Effector memory CD4-positive, alpha-beta T cell (primary cell): ENCODE results near the gene ANO6.

ENCODE experiments used
- DNase-seq, 3 donors: peaks; one replicate each; pipeline ENCODE4 v3.0.0-alpha.2; 2020
- H3K27ac ChIP-seq: 2 replicates; pipeline ENCODE4 v1.7.0; 2013; ENCODE audit warnings: mild to moderate bottlenecking, low read length, moderate library complexity; ENCODE audit not compliant: insufficient read depth, poor library complexity, severe bottlenecking
- H3K27me3 ChIP-seq: replicated peaks from 2 replicates; pipeline ENCODE4 v1.7.0; 2013; ENCODE audit warnings: mild to moderate bottlenecking, low read length; ENCODE audit not compliant: insufficient read depth, control insufficient read depth, poor library complexity, severe bottlenecking
- H3K36me3 ChIP-seq: 2 replicates; pipeline ENCODE4 v1.7.0; 2013; ENCODE audit warnings: mild to moderate bottlenecking, low read length, moderate library complexity; ENCODE audit not compliant: control insufficient read depth, insufficient read depth
- H3K4me1 ChIP-seq: 2 replicates; pipeline ENCODE4 v1.7.0; 2013; ENCODE audit warnings: low read length, mild to moderate bottlenecking; ENCODE audit not compliant: control insufficient read depth, insufficient read depth, poor library complexity, severe bottlenecking
- H3K4me3 ChIP-seq: 2 replicates; pipeline ENCODE4 v1.7.0; 2013; ENCODE audit warnings: low read length, low read depth, mild to moderate bottlenecking; ENCODE audit not compliant: insufficient read depth, poor library complexity, severe bottlenecking
- H3K9me3 ChIP-seq: 2 replicates; pipeline ENCODE4 v1.7.0; 2013; ENCODE audit warnings: mild to moderate bottlenecking, low read length, moderate library complexity; ENCODE audit not compliant: control insufficient read depth

The ANO6 gene

DNA sequence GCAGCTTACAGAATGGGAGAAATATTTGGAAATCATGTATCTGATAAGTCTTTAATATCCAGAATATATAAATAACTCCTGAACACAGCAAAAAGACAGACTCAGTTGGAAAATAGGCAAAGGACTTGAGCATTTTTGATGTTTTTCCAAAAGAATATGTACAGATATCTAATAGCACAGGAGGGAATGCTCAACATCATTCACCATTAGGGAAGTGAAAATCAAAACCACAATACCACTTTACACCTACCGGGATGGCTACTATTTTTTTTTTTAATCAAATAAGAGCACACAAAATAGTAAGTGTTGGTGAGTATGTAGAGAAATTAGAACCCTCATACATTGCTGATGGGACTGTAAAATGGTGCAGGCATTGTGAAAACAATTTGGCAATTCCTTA, 75.6 kb downstream of the ANO6 start:
- no peaks in the 10 kb centered on the region for H3K27me3 ChIP-seq
- no peaks in the 10 kb centered on the region for H3K4me1 ChIP-seq
- no peaks in the 10 kb centered on the region for H3K9me3 ChIP-seq
- H3K27ac ChIP-seq = no peak overlapping the region
- no peak overlapping the region for H3K4me3 ChIP-seq
- no peaks in the 10 kb centered on the region for H3K36me3 ChIP-seq
- no peak for DNase-seq

DNA sequence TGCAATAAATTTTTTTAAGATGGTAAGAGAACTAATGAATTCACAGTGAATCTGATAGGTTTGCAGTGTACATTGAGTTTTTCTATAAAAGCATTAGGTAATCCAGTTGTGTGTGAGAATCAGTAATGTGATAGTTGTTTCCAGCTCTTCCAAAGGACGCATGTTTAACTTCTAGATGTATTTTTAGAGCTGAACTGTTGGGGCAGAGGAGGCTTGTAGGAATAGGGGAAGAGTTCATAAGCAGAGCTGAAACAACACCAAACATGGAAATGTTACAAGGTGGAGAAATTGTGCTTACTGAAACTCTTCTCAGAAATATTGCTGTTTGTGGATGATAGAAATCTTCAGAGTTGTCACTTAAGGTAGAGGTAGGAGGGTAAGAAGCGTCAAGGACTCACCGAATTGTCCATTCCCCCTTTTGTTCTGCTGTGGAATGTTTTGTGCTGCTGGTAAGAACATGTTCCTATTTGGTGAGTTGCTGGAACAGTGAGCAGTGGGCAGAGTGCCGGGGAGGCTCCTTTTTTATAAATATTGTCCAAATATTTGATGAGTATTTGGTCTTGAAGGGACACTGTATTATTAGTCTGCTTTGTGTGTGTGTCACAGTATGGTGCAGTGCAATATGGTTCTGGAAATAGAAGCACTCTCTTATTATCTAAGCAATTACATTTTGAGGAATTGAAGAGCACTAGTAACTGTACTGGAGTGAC, 76.7 kb downstream of the ANO6 start:
- no peaks in the 10 kb centered on the region for H3K9me3 ChIP-seq
- no peaks in the 10 kb centered on the region for H3K36me3 ChIP-seq
- DNase-seq = no peak
- H3K27me3 ChIP-seq = no peaks in the 10 kb centered on the region
- H3K27ac ChIP-seq = no peak overlapping the region
- no peak overlapping the region for H3K4me3 ChIP-seq
- H3K4me1 ChIP-seq = no peaks in the 10 kb centered on the region

DNA sequence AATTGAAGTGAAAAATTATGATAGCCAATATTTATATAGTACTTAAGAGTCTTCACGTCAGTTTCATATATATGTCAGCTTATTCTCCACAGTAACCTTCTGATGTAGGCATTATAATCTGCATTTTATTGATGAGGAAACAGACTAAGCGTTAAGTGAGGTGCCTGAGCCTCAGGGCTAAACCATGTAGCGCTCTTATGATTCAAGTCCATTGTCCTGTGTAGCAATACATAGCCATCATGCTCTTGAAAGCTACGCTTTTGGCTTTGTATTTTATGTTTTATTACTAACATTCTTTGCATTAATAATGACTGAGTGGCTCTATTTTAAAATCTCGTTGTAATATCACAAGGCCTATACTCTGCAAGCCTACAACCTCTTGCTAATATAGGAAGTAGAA, 79.0 kb downstream of the ANO6 start:
- H3K9me3 ChIP-seq = no peaks in the 10 kb centered on the region
- no peaks in the 10 kb centered on the region for H3K4me1 ChIP-seq
- no peak for DNase-seq
- no peak overlapping the region for H3K4me3 ChIP-seq
- H3K27me3 ChIP-seq = no peaks in the 10 kb centered on the region
- H3K27ac ChIP-seq = no peak overlapping the region
- no peaks in the 10 kb centered on the region for H3K36me3 ChIP-seq

DNA sequence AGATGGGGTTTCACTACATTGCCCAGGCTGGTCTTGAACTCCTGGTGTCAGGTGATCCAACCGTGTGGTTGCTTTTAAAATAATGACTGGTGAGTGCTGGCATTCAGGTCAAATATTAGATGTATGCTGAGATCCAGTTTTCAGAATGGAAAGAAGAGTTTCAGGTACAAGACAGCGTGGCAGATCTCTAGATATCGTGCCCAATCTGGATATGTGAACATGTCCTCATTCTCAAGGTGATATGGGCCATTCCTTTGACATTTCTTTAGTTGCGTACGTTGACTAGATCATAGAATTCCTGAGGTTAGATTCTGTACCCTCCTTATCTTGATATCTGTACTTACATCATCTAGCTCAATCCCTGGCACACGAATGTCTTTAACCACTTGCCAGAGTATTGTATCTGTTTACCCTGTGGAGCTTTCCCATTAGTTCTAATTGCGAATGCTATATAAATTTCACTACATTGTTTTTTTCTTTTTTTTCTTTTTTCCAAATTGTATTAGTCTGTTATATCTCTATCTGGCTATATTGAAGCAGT, 80.2 kb downstream of the ANO6 start:
- Histone ChIP-seq H3K4me1 (no peaks in the 10 kb centered on the region), H3K4me3 (no peak overlapping the region), H3K27me3 (no peaks in the 10 kb centered on the region), H3K9me3 (no peaks in the 10 kb centered on the region), H3K36me3 (no peaks in the 10 kb centered on the region), H3K27ac (no peak overlapping the region)
- no peak for DNase-seq

DNA sequence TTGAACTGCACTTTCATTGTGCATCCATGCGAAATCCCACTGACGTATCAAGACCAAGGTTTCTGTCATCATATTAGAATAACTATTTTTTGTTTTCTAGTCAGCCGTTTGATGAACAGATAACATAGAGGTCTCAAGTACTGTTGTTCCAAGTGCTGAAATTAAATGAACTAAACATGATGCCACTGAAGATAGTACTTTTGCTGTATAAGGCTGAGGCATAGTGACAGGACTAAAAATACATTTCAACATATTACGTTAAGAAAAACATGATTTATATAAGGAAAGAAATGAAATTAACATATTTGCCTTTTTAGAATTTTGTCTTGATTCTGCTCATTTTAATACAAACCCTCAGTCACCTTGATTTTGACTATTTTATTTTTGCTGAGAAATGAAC, 82.2 kb downstream of the ANO6 start:
- Histone ChIP-seq H3K4me3 (no peak overlapping the region), H3K4me1 (no peaks in the 10 kb centered on the region), H3K27ac (no peak overlapping the region), H3K36me3 (no peaks in the 10 kb centered on the region), H3K9me3 (no peaks in the 10 kb centered on the region), H3K27me3 (no peaks in the 10 kb centered on the region)
- DNase-seq = no peak

DNA sequence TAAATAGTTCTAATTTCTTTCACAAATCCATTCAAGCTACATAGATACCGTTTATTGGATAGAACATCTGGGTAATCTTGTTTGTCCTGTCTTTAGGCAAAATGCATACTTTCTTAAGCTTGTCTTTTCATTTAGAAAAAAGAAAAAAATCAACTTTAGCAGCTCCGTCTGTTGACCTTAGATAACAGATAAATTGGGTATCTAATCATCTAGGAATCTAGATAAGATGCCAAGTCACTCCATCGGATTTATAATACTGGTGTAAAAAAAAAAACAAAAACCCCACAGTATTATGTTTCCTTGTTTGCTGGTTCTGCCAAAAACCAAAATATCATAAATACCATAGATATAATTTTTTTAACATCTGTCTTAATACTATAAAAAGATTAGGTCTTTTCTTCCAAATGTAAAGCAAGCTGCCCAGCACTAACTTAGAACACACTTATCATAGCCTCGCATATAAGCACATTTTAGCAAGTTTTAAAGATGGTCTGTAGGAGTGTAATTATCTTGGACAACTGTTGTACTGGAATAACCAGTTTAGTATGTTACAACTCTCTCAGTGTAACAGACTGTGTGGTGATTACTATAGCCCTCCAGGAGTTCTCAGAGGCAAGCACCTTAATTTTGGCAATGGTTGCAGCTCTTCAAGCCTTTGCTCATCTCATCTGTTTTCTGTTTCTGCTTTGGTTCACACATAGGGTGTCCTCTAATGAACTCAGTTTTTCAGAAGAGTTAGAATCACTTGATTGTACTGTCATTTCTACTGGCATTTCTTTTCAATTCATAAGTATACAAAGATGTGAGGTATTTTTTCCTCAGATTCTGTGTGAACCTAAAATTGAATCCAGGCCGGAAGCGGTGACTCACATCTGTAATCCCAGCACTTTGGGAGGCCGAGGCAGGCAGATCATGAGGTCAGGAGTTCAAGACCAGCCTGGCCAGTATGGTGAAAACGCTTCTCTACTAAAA, 83.1 kb downstream of the ANO6 start:
- no peaks in the 10 kb centered on the region for H3K27me3 ChIP-seq
- no peak for DNase-seq
- no peaks in the 10 kb centered on the region for H3K4me1 ChIP-seq
- H3K4me3 ChIP-seq = no peak overlapping the region
- H3K9me3 ChIP-seq = no peaks in the 10 kb centered on the region
- H3K27ac ChIP-seq = no peak overlapping the region
- no peaks in the 10 kb centered on the region for H3K36me3 ChIP-seq

DNA sequence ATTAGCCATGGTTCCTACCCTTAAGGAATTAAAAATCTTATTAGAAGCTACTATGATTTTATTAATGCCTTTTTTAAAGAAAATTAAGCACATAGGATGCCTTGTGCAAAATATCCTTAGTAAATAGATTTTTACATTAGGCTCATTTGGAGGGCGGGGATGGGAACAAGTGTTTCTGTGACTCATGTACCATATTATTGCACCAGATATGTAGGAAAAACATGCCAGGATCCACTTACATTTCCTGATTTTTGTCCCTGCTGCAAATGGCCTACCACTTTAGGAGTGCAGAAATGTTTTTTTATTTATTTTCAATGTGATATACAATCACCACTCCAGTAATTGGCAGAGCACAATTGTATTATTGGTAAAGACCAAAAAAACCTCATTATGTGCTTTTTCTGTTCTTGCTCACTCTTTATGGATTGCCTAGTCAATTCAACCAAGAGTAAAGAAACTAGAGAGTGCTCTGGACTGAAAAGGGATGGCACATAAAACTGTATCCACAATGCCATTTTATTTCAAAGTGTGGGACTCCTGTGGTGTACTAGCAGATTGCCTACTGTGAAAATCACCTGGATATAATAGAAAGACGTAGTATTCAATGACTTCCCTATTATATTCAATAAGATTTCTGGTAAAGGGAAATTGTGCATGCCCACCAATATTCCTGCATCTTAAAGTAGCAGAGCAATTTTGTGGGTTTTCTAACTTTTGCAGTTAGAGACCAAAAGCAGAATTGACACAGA, 86.9 kb downstream of the ANO6 start:
- Histone ChIP-seq H3K27me3 (no peaks in the 10 kb centered on the region), H3K27ac (no peak overlapping the region), H3K4me3 (no peak overlapping the region), H3K36me3 (no peaks in the 10 kb centered on the region), H3K9me3 (no peaks in the 10 kb centered on the region), H3K4me1 (no peaks in the 10 kb centered on the region)
- DNase-seq = no peak

DNA sequence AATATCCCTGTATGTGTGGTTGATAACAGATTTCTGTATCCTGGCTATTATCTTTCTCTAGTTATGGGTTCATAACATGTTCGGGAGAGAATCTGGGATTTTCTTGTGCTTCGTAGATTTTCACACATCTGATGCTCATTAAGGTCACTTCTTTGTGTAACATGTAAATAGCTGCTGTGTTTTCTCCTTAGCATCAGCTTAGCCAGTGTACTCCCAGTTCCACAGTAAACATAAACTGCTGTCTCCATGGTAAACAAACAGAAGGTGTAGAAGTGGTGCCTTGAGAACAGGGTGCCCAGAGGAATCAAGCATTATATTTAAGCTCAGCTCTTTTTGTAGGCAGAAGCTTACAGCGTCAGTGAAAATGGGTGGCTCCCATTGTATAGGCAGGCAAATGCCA, 88.0 kb downstream of the ANO6 start:
- H3K4me3 ChIP-seq = no peak overlapping the region
- H3K27me3 ChIP-seq = no peaks in the 10 kb centered on the region
- H3K27ac ChIP-seq = no peak overlapping the region
- no peaks in the 10 kb centered on the region for H3K4me1 ChIP-seq
- no peaks in the 10 kb centered on the region for H3K36me3 ChIP-seq
- DNase-seq = no peak
- no peaks in the 10 kb centered on the region for H3K9me3 ChIP-seq

DNA sequence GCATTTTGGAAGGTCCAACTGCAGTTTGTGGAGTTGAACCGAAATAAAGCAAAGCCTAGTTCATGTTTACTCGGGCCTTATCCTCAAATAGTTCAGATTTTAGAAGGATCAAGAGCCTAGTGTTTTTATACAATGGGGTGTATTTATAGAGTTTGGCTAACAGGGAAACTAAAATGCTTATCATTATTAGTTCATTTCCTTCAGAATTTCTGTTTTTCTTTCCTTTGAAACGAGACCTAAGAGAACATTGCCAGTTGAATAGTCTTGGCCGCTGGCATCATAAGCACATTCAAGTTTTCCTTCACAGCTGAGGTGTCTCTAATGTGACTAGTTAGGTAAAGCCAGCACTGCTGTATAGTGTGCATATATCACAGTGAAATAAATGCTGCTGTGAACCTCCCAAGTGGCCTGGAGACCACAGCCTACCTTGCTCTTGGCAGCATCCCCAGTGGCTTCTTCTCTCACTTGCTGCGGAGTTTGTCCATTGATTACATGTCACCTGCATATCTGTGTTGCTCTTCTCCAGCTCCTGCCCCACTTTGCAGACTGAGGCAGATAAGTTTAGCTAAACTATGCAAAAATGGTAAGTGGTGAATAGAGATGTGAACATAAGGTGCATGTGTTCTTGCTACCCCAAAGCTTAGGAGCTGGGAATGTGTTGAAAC, 88.8 kb downstream of the ANO6 start:
- DNase-seq = no peak
- no peak overlapping the region for H3K4me3 ChIP-seq
- H3K27me3 ChIP-seq = no peaks in the 10 kb centered on the region
- no peak overlapping the region for H3K27ac ChIP-seq
- H3K9me3 ChIP-seq = no peaks in the 10 kb centered on the region
- H3K36me3 ChIP-seq = no peaks in the 10 kb centered on the region
- H3K4me1 ChIP-seq = no peaks in the 10 kb centered on the region
